Calu3 (cell line): ENCODE data around the gene BDKRB1. TPM values are rescaled to one million over a fixed set of nuclear protein-coding genes. Genes with fewer than 3 reads are reported as not detected.

Experiments used
- BruUV-seq: library from RNA; stranded (reverse); fragments of 400-500 nt; replicated peaks from 2 replicates; lab custom pipeline; 2021; lab: Mats Ljungman, UMichigan
- CTCF ChIA-PET: fragments of 300-600 bp; sonication (Branson Sonifier 250); formaldehyde crosslinking; loops from one replicate; lab custom pipeline; 2022; ENCODE audit warnings: antibody characterized with exemption; lab: Charles Lee
- DNase-seq: peaks from one replicate; pipeline ENCODE4 v3.0.0; 2022
- H3K27ac Mint-ChIP-seq: one replicate; pipeline ENCODE4 v1.8.0; 2022; ENCODE audit warnings: mixed read lengths; ENCODE audit not compliant: unreplicated experiment
- H3K27me3 Mint-ChIP-seq: one replicate; pipeline ENCODE4 v1.8.0; 2022; ENCODE audit warnings: mixed read lengths; ENCODE audit not compliant: unreplicated experiment
- H3K36me3 Mint-ChIP-seq: one replicate; pipeline ENCODE4 v1.8.0; 2022; ENCODE audit warnings: mild to moderate bottlenecking, moderate library complexity, mixed read lengths; ENCODE audit not compliant: insufficient read depth, unreplicated experiment
- H3K4me1 Mint-ChIP-seq: one replicate; pipeline ENCODE4 v1.8.0; 2022; ENCODE audit warnings: mild to moderate bottlenecking, low read depth, mixed read lengths; ENCODE audit not compliant: unreplicated experiment
- H3K4me3 Mint-ChIP-seq: one replicate; pipeline ENCODE4 v1.8.0; 2022; ENCODE audit warnings: mild to moderate bottlenecking, low read depth, moderate library complexity, mixed read lengths; ENCODE audit not compliant: unreplicated experiment
- H3K9me3 Mint-ChIP-seq: one replicate; pipeline ENCODE4 v1.8.0; 2022; ENCODE audit warnings: low read depth, mixed read lengths; ENCODE audit not compliant: unreplicated experiment
- intact Hi-C: fragments of 100-400 bp; cut with micrococcal nuclease; formaldehyde crosslinking; loops from one replicate; pipeline ENCODE4 v1.10.0; 2022; ENCODE audit not compliant: unreplicated experiment
- total RNA-seq: library from RNA; stranded (reverse); gene quantifications from 2 replicates; pipeline ENCODE4 v1.2.3, GENCODE V29; 2022
- TF ChIP-seq, protein P1 (sequence below): fragments of 200-600 bp; IDR thresholded peaks from one replicate; pipeline ENCODE4 v1.8.0; 2022; ENCODE audit warnings: antibody characterized with exemption; ENCODE audit not compliant: unreplicated experiment

The BDKRB1 gene
- total RNA-seq, 1 experiment from 2014 or later = not detected

DNA sequence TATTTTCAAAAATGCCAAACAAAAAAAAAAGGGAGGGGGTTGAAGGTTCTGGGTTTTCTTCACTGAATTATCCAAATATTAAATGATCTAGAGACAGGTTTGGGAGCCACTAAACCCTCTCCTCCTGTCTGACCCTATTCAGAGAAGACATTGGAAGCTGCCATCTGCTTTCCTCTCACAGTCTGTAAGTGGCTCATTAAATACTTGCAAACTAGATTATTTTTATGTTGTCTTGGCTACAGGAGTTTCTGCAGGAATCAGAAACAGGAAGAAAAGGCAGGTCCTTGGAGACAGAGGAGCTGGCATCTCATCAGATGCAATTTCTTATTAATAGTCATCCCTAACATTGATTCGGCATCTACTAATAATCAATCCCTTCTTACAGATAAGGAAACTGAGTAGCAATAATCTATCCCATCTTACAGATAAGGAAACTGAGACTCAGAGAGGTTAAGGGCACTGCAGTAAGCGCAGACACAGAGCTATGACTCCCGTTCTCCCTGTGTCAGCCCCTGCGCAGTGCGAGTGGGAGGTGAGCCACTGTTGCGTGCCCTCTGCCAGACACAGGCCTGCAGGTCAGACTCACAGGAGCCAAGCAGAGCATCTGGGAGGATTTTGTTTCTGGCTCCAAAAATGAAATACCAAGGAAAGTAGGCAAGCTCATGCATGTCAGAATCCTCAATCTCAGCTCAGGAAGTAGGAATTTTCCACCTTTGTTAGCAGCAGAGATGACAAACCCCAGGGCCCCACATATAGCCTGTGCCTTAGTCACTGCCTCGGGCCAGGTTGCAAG is 40.4 kb upstream of the BDKRB1 start:
- CTCF ChIA-PET = interaction anchor here (0.7 kb wide), 2 partner anchors 8 to 17 kb away, joined by 3 read pairs; no protein-coding TSS in a partner anchor
- no peaks in the 10 kb centered on the region for H3K36me3 Mint-ChIP-seq
- no peaks in the 10 kb centered on the region for H3K9me3 Mint-ChIP-seq
- BruUV-seq = no TSS peak
- TF ChIP-seq, protein P1, sequence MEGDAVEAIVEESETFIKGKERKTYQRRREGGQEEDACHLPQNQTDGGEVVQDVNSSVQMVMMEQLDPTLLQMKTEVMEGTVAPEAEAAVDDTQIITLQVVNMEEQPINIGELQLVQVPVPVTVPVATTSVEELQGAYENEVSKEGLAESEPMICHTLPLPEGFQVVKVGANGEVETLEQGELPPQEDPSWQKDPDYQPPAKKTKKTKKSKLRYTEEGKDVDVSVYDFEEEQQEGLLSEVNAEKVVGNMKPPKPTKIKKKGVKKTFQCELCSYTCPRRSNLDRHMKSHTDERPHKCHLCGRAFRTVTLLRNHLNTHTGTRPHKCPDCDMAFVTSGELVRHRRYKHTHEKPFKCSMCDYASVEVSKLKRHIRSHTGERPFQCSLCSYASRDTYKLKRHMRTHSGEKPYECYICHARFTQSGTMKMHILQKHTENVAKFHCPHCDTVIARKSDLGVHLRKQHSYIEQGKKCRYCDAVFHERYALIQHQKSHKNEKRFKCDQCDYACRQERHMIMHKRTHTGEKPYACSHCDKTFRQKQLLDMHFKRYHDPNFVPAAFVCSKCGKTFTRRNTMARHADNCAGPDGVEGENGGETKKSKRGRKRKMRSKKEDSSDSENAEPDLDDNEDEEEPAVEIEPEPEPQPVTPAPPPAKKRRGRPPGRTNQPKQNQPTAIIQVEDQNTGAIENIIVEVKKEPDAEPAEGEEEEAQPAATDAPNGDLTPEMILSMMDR = no peak
- H3K4me3 Mint-ChIP-seq = no peak overlapping the region
- no peaks in the 10 kb centered on the region for H3K4me1 Mint-ChIP-seq
- H3K27me3 Mint-ChIP-seq = peaks cover 48% of the 10 kb centered on the region
- H3K27ac Mint-ChIP-seq = no peak overlapping the region
- no peak for DNase-seq
- intact Hi-C loops = no loop called here

DNA sequence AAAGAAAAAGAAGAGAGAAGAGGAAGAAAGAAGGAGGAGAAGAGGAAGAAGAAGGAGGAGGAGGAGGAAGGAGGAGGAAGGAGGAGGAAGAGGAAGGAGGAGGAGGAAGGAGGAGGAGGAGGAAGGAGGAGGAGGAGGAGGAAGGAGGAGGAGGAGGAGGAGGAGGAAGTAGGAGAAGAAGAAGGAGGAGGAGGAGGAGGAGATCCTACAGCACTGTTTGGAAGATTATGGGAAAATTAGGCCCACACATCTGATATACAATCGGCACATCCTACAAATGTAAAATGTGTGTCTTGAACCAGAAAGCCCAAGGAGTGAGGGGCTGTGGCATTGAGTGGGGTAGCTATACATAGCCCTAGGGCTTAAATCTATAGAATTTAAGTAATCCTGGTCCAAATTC is 39.4 kb upstream of the BDKRB1 start:
- intact Hi-C loops = no loop called here
- no TSS peak for BruUV-seq
- Mint-ChIP-seq H3K27ac (no peak overlapping the region), H3K9me3 (no peaks in the 10 kb centered on the region), H3K36me3 (no peaks in the 10 kb centered on the region), H3K4me3 (no peak overlapping the region), H3K27me3 (peaks cover 58% of the 10 kb centered on the region), H3K4me1 (no peaks in the 10 kb centered on the region)
- TF ChIP-seq, protein P1 = no peak
- CTCF ChIA-PET = no interaction called here
- DNase-seq = no peak

DNA sequence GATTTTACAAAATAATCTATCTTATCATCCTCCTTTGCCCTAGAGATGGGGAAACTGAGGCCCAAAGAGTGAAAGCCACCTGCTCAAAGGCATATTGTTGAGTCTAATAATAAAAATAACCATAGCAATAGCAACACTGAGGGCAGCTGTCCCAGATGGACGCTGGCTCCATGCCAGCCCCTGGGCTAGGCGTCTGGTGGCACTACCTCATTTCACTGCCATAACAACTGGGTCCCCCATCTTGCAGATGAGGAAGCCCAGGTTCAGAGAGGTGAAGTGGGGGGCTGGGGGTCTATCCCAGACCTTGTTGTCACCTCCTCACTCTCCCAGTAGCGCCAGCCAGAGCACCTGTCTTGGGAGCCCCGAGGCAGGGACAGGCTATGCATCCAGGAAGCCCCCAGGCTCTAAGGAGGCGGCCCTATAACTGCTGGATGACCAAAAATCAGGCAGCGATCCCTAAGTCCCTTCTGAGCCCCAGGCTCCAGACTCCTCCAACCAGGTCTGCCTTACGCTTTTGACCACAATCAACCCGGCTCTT is 38.6 kb upstream of the BDKRB1 start:
- Mint-ChIP-seq H3K4me1 (no peaks in the 10 kb centered on the region), H3K27ac (no peak overlapping the region)
- CTCF ChIA-PET = no interaction called here

DNA sequence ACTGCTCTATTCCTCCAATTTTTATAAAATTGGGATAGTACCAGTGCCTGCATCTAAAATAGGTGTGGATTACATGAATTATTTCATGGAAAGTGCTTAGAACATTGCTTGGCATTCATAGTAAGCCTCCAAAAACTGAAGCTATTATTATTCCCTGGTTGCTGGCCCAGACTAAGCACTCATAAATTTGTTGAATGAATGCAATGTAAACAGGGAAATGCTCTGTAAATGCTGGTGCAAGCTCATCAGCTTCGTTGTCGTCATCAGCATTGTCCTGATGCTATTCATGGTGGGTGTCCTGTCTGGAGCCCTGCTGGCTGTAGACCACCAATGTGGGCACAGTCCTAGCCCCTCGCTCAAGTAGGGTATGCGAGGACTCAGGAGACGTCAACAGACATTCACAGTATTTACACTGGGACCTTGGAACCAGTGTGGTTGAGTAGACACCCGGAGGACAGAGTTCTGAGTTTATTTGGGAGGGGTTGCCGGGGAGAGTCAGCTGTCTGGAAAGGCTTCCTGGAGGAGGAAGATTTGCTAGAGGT is 34.8 kb upstream of the BDKRB1 start:
- Mint-ChIP-seq H3K27me3 (peaks cover 34% of the 10 kb centered on the region), H3K4me1 (no peaks in the 10 kb centered on the region), H3K36me3 (no peaks in the 10 kb centered on the region), H3K9me3 (no peaks in the 10 kb centered on the region), H3K4me3 (no peak overlapping the region), H3K27ac (no peak overlapping the region)
- intact Hi-C loops = no loop called here
- BruUV-seq = no TSS peak
- TF ChIP-seq, protein P1 = no peak
- CTCF ChIA-PET = no interaction called here
- DNase-seq = no peak

More for the DNA sequence above, 38.6 kb upstream of the BDKRB1 start:
- Mint-ChIP-seq H3K36me3 (no peaks in the 10 kb centered on the region), H3K4me3 (no peak overlapping the region), H3K9me3 (no peaks in the 10 kb centered on the region), H3K27me3 (peaks cover 63% of the 10 kb centered on the region)
- BruUV-seq = no TSS peak
- DNase-seq = no peak
- intact Hi-C loops = no loop called here
- TF ChIP-seq, protein P1 = no peak
